K562 (cell line): ENCODE measurements around the gene RHBDD1. TPM values are rescaled to one million over a fixed set of nuclear protein-coding genes. Genes with fewer than 3 reads are reported as not detected.

Experiments
- ATAC-seq: fragments of 200-7000 bp; cut with Tn5 transposase; 3 replicates; pipeline ENCODE4 v1.9.1; 2020; ENCODE audit warnings: moderate library complexity
- BruUV-seq: library from RNA; stranded (reverse); fragments of 400-500 nt; replicated peaks from 2 replicates; lab custom pipeline; 2021; lab: Mats Ljungman, UMichigan
- CTCF ChIA-PET: fragments of 300-600 bp; formaldehyde crosslinking; extraction: SDS; loops from one replicate; lab custom pipeline; 2021; ENCODE audit warnings: low intra/inter-chr PET ratio; lab: Yijun Ruan, JAX
- POLR2A ChIA-PET: fragments of 300-600, 350-650 bp; sonication (Branson Sonifier 250); formaldehyde crosslinking; extraction: SDS; loops from one replicate; lab custom pipeline; 2021; ENCODE audit warnings: antibody characterized with exemption, inconsistent platforms; lab: Yijun Ruan, JAX
- DNase-seq, 4 experiments: peaks; one replicate each; pipeline versions ENCODE4 v3.0.0 to v3.0.0-alpha.2; 2011 to 2018; ENCODE audit warnings: low spot score in 3 of 4, mixed read lengths in 3 of 4; ENCODE audit errors: extremely low read depth in 1 of 4
- FAIRE-seq: peaks from 2 replicates; lab custom pipeline; 2011; peaks lifted over from hg19 to GRCh38; lab: Jason Lieb, UNC
- H2AFZ ChIP-seq: 2 replicates; pipeline ENCODE4 v1.6.0; 2011; ENCODE audit warnings: low read depth, low read length, control low read depth, inconsistent platforms
- H3K27ac ChIP-seq: fragments of 200-600 bp; 3 replicates; pipeline ENCODE4 v1.8.0; 2011; ENCODE audit warnings: low read depth, mild to moderate bottlenecking, control low read depth, inconsistent platforms, low read length, moderate library complexity, mixed read lengths; ENCODE audit errors: extremely low read depth
- H3K27me3 ChIP-seq, 2 experiments: fragments of 300-600 bp in 1 of 2; 2 replicates in 1 of 2; 3 replicates in 1 of 2; pipeline versions ENCODE4 v1.6.0 to v1.8.0; 2011; ENCODE audit warnings: inconsistent platforms in 2 of 2, low read length in 2 of 2, mild to moderate bottlenecking in 1 of 2, mixed read lengths in 1 of 2, moderate library complexity in 1 of 2; ENCODE audit not compliant: control insufficient read depth in 2 of 2, insufficient read depth in 2 of 2
- H3K36me3 ChIP-seq: fragments of 300-600 bp; 3 replicates; pipeline ENCODE4 v1.8.0; 2011; ENCODE audit warnings: mild to moderate bottlenecking, low read length, inconsistent platforms; ENCODE audit not compliant: control insufficient read depth, insufficient read depth
- H3K4me1 ChIP-seq, 2 experiments: fragments of 200-600 bp in 1 of 2; replicated peaks in 1 of 2; 2 replicates in 1 of 2; 3 replicates in 1 of 2; pipeline versions ENCODE4 v1.5.1 to v1.8.0; 2011; ENCODE audit warnings: inconsistent platforms in 2 of 2, low read length in 2 of 2, mild to moderate bottlenecking in 1 of 2, mixed read lengths in 1 of 2, moderate library complexity in 1 of 2; ENCODE audit not compliant: control insufficient read depth in 2 of 2, insufficient read depth in 2 of 2
- H3K4me2 ChIP-seq: 2 replicates; pipeline ENCODE4 v1.6.1; 2011; ENCODE audit warnings: low read length, control low read depth, inconsistent platforms, mixed read lengths; ENCODE audit not compliant: insufficient read depth
- H3K4me3 ChIP-seq: fragments of 200-600 bp; sonication (generic), shearing (Covaris generic); 2 replicates; pipeline ENCODE4 v1.5.1; 2016; ENCODE audit warnings: control low read depth, inconsistent platforms
- H3K79me2 ChIP-seq: fragments of 200-600 bp; 3 replicates; pipeline ENCODE4 v1.8.0; 2011; ENCODE audit warnings: low read length, inconsistent platforms; ENCODE audit not compliant: control insufficient read depth, insufficient read depth
- H3K9ac ChIP-seq, 2 experiments: 2 replicates each; pipeline versions ENCODE4 v1.6.0 to v1.6.1; 2011; ENCODE audit warnings: low read depth in 2 of 2, low read length in 2 of 2, control low read depth in 1 of 2, inconsistent platforms in 1 of 2, mild to moderate bottlenecking in 1 of 2, mixed read lengths in 1 of 2; ENCODE audit not compliant: insufficient read depth in 1 of 2
- H3K9me1 ChIP-seq: one replicate; pipeline ENCODE4 v1.6.0; 2011; ENCODE audit warnings: inconsistent platforms, mild to moderate bottlenecking, low read length, moderate library complexity; ENCODE audit not compliant: control insufficient read depth, insufficient read depth
- H3K9me3 ChIP-seq: replicated peaks from 2 replicates; pipeline ENCODE4 v1.5.1; 2011; ENCODE audit warnings: low read depth, low read length, inconsistent platforms; ENCODE audit not compliant: control insufficient read depth, insufficient read depth
- H4K20me1 ChIP-seq: replicated peaks from 2 replicates; pipeline ENCODE4 v1.6.1; 2011; ENCODE audit warnings: low read length, inconsistent platforms, mixed read lengths; ENCODE audit not compliant: control insufficient read depth, insufficient read depth
- BHLHE40 ChIP-seq: IDR thresholded peaks from 2 replicates; pipeline ENCODE4 v1.6.1; 2011; ENCODE audit warnings: low read length, improper control_type of control experiment
- RUNX1 ChIP-seq: sonication (generic); IDR thresholded peaks from 2 replicates; pipeline ENCODE4 v1.6.1; 2016; ENCODE audit warnings: antibody characterized with exemption, low read depth
- TGIF2 ChIP-seq: sonication (generic); formaldehyde crosslinking; IDR thresholded peaks from 2 replicates; pipeline ENCODE4 v1.8.1; 2022; ENCODE audit warnings: mild to moderate bottlenecking, missing genetic modification reagents, moderate library complexity
- ZBED1 ChIP-seq: IDR thresholded peaks from 2 replicates; pipeline ENCODE4 v1.6.1; 2014
- ZNF12 ChIP-seq: sonication (generic); formaldehyde crosslinking; IDR thresholded peaks from 2 replicates; pipeline ENCODE4 v1.4.0; 2020; ENCODE audit warnings: mild to moderate bottlenecking, missing genetic modification reagents
- WGBS: fragments of 100-300 bp; shearing (Covaris generic); methylation state at CpG from one replicate; pipeline ENCODE4 v1.1.6; 2016; ENCODE audit warnings: low coverage, mixed read lengths; ENCODE audit not compliant: insufficient coverage; ENCODE audit errors: missing lambda C conversion rate; 5-methylcytosine and 5-hydroxymethylcytosine counted together
- in situ Hi-C: fragments of 300-500 bp; cut with MboI; formaldehyde crosslinking; loops from 4 replicates; pipeline ENCODE4 v1.15.0; 2018; ENCODE audit warnings: inconsistent platforms, mixed read lengths
- intact Hi-C: fragments of 100-400 bp; cut with micrococcal nuclease; formaldehyde crosslinking; loops from 2 replicates; pipeline ENCODE4 v1.14.2; 2022
- polyA plus RNA-seq, 8 experiments: library from polyadenylated mRNA; depleted of rRNA in 4 of 8; stranded (reverse) in 5 of 8; unstranded in 3 of 8; fragments of >200 nt; fragmentation: Nextera tagmentation in 2 of 8; fragmentation: Illumina TruSeq in 1 of 8; extraction: Ambion mirVana in 2 of 8; extraction: Trizol in 1 of 8; gene quantifications; 2 replicates each; pipeline versions ENCODE4 v1.2.1 to v1.2.3, GENCODE V29; 2011 to 2014; ENCODE audit warnings: inconsistent platforms in 1 of 8, missing spikeins in 1 of 8
- total RNA-seq, 7 experiments: library from RNA; depleted of rRNA in 6 of 7; stranded (reverse); fragments of >200 nt in 6 of 7; fragmentation: Illumina TruSeq in 2 of 7; extraction: Trizol in 2 of 7; gene quantifications; 2 replicates each; pipeline versions ENCODE4 v1.2.1 to v1.2.3, GENCODE V29; 2011 to 2021; ENCODE audit warnings: low replicate concordance in 1 of 7
- TF ChIP-seq, protein P1 (sequence below), 3 experiments: IDR thresholded peaks in 2 of 3; conservative IDR thresholded peaks in 1 of 3; 2 replicates each; pipeline ENCODE4 v1.5.1; 2011 to 2012; ENCODE audit warnings: low read length in 3 of 3, mild to moderate bottlenecking in 3 of 3, control low read depth in 2 of 3, improper control_type of control experiment in 1 of 3, inconsistent platforms in 1 of 3, low read depth in 1 of 3, mixed read lengths in 1 of 3, moderate library complexity in 1 of 3; ENCODE audit not compliant: insufficient read depth in 2 of 3
- TF ChIP-seq, protein P2 (sequence below): fragments of 200-800 bp; sonication (Bioruptor generic); IDR thresholded peaks from 2 replicates; pipeline ENCODE4 v1.6.1; 2016; ENCODE audit warnings: missing genetic modification characterization, missing compliant biosample characterization

RHBDD1 gene
- total and polyA plus RNA-seq, 9 of the 15 experiments (the other 6 are each of a cell fraction or from before 2014, with no cell fraction given): 4.8 to 34.8 (median 15.6) TPM

DNA sequence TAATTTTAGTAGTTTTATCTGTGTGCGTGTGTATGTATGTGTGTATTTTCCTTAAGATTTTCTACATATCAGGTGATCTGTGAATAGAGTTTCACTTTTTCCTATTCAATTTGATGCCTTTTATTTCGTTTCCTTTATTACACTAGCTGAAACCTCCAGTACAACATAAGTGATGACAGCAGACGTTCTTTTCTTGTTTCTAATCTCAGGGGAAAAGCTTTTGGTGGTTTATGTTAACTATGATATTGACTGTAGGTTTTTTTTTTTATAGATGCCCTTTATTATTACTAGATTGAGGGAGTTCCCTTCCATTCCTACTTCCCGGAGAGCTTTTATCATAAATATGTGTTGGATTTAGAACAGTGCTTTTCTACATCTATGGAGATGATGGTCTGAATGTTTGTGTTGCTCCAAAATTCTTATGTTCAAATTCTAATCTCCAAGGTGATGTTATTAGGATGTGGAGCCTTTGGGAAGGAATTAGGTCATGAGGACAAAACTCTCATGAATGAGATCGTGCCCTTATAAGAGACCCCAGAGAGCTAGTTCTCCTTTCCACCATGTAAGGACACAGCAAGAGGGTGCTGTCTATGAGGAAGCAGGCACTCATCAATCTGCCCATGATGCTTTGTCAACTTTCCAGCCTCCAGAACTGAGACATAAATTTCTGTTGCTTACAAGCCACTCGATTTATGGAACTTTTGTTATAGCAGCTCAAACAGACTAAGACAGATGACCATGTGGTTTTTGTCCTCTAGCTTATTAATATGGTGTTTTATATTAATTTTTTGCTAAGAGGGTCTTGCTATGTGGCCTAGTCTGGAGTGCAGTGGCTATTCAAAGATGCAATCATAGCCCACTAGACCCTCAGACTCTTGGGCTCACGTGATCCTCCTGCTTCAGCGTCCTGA lies 5.9 kb upstream of the RHBDD1 start:
- DNase-seq (no peak), FAIRE-seq (no peak), ATAC-seq (no peak)
- Histone ChIP-seq H4K20me1 (no peaks in the 10 kb centered on the region), H3K27me3 (no peaks in the 10 kb centered on the region), H3K4me1 (no peaks in the 10 kb centered on the region), H3K79me2 (peaks cover 25% of the 10 kb centered on the region), H3K9me3 (no peaks in the 10 kb centered on the region), H3K27ac (no peak overlapping the region), H3K4me3 (no peak overlapping the region), H3K4me2 (no peak overlapping the region), H2AFZ (no peak overlapping the region), H3K9me1 (no peaks in the 10 kb centered on the region), H3K9ac (no peak overlapping the region), H3K36me3 (peaks cover 7% of the 10 kb centered on the region; the same call in 1 of the 3 replicates)
- in situ Hi-C loops (no loop called here), intact Hi-C loops (no loop called here)
- BruUV-seq: no TSS peak
- TF ChIP-seq RUNX1 (no peak), ZBED1 (no peak), TGIF2 (CRISPR knock-in tag) (no peak), BHLHE40 (no peak), ZNF12 (CRISPR knock-in tag) (peak; percentile 86)
- TF ChIP-seq, protein P1, sequence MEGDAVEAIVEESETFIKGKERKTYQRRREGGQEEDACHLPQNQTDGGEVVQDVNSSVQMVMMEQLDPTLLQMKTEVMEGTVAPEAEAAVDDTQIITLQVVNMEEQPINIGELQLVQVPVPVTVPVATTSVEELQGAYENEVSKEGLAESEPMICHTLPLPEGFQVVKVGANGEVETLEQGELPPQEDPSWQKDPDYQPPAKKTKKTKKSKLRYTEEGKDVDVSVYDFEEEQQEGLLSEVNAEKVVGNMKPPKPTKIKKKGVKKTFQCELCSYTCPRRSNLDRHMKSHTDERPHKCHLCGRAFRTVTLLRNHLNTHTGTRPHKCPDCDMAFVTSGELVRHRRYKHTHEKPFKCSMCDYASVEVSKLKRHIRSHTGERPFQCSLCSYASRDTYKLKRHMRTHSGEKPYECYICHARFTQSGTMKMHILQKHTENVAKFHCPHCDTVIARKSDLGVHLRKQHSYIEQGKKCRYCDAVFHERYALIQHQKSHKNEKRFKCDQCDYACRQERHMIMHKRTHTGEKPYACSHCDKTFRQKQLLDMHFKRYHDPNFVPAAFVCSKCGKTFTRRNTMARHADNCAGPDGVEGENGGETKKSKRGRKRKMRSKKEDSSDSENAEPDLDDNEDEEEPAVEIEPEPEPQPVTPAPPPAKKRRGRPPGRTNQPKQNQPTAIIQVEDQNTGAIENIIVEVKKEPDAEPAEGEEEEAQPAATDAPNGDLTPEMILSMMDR (IDR thresholded peaks at IDR 0.05 in 2 of 3, conservative IDR thresholded peaks at IDR 0.05 in 1 of 3; ENCODE audit: insufficient read depth in 2 of 3, low read depth in 1 of 3, low read length in 3 of 3): no peak
- TF ChIP-seq, protein P2, sequence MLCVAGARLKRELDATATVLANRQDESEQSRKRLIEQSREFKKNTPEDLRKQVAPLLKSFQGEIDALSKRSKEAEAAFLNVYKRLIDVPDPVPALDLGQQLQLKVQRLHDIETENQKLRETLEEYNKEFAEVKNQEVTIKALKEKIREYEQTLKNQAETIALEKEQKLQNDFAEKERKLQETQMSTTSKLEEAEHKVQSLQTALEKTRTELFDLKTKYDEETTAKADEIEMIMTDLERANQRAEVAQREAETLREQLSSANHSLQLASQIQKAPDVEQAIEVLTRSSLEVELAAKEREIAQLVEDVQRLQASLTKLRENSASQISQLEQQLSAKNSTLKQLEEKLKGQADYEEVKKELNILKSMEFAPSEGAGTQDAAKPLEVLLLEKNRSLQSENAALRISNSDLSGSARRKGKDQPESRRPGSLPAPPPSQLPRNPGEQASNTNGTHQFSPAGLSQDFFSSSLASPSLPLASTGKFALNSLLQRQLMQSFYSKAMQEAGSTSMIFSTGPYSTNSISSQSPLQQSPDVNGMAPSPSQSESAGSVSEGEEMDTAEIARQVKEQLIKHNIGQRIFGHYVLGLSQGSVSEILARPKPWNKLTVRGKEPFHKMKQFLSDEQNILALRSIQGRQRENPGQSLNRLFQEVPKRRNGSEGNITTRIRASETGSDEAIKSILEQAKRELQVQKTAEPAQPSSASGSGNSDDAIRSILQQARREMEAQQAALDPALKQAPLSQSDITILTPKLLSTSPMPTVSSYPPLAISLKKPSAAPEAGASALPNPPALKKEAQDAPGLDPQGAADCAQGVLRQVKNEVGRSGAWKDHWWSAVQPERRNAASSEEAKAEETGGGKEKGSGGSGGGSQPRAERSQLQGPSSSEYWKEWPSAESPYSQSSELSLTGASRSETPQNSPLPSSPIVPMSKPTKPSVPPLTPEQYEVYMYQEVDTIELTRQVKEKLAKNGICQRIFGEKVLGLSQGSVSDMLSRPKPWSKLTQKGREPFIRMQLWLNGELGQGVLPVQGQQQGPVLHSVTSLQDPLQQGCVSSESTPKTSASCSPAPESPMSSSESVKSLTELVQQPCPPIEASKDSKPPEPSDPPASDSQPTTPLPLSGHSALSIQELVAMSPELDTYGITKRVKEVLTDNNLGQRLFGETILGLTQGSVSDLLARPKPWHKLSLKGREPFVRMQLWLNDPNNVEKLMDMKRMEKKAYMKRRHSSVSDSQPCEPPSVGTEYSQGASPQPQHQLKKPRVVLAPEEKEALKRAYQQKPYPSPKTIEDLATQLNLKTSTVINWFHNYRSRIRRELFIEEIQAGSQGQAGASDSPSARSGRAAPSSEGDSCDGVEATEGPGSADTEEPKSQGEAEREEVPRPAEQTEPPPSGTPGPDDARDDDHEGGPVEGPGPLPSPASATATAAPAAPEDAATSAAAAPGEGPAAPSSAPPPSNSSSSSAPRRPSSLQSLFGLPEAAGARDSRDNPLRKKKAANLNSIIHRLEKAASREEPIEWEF (CRISPR knock-in tag): no peak
- CTCF ChIA-PET: no interaction called here
- WGBS: 72% methylated on average over 8 of the region's 8 CpGs
- POLR2A ChIA-PET: interaction anchor here (1.1 kb wide), 1 partner anchor 19 kb away, joined by 3 read pairs; no protein-coding TSS in a partner anchor
